EL (cell line): ENCODE measurements around the gene ATP6V0B.
A peak's percentile ranks its signal among the peaks of the same experiment; 100 is the strongest.

ENCODE experiments used
- DNase-seq: peaks from one replicate; pipeline ENCODE4 v3.0.0-alpha.2; 2016

Gene ATP6V0B

DNA sequence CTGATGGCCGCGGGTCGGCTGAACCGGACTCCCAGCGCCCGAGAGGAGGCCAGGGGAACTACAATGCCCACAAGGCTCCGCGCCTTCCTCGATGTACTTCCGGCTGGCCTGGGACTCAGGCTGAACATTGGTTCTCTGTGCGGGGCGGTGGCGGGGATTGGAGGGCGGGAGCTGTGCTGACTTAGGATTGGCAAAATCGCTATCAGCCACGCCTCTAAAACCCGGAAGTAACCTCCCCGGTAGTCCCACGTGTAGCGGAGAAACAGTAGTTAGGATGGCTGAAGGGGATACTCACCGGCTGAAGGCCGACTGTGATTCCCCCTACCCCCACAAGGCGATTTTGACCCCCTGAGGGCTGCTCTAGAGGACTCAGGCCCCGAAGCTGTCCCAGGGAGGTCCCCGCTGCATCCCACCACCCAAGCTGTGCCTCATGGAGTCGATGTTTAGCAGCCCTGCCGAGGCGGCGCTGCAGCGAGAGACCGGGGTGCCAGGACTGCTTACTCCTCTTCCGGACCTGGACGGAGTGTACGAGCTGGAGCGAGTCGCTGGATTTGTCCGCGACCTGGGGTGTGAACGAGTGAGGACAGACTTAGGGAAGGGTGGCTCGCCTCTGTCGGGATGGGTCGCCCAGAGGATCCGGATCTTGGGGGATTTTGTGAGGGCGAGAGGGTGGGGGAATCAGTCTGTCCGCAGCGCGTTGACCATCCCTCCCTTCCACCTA is 4.9 kb upstream of the ATP6V0B start, which contains the start of gene DPH2:
DPH2 (plus strand) TSS at position 265 of the 721 bp plus-strand sequence; CDS start at position 431, 166 bp downstream.
- DNase-seq, result peak; percentile 98

DNA sequence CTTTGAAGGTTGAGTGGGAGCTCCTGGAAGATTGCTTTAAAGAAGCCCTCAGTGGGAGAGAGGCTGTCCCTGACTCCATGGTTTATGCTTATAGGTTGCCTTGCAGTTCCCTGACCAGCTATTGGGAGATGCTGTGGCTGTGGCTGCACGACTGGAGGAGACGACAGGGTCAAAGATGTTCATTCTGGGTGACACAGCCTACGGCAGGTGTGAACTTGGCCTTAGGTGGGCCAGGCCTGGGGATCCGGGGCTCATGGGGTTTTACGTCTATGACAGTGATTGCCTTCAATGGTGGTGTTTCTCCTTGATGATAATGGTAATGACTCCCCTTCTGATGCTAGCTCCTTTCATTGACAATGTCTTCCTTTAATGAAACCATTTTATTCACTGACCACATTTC is 4.3 kb upstream of the ATP6V0B start:
- DNase-seq, result no peak

DNA sequence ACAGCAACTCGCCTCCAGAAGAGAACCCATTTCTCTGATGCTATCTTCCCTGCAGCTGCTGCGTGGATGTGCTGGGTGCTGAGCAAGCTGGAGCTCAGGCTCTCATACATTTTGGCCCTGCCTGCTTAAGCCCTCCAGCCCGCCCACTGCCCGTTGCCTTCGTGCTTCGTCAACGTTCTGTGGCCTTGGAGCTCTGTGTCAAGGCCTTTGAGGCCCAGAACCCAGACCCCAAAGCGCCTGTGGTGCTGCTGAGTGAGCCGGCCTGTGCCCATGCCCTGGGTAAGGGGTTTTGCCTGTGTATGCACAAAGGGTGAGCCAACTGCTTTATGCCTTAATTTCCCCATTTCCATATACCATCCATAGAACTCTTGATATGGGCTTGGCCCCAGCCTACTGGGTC is 3.8 kb upstream of the ATP6V0B start:
- DNase-seq, result no peak

DNA sequence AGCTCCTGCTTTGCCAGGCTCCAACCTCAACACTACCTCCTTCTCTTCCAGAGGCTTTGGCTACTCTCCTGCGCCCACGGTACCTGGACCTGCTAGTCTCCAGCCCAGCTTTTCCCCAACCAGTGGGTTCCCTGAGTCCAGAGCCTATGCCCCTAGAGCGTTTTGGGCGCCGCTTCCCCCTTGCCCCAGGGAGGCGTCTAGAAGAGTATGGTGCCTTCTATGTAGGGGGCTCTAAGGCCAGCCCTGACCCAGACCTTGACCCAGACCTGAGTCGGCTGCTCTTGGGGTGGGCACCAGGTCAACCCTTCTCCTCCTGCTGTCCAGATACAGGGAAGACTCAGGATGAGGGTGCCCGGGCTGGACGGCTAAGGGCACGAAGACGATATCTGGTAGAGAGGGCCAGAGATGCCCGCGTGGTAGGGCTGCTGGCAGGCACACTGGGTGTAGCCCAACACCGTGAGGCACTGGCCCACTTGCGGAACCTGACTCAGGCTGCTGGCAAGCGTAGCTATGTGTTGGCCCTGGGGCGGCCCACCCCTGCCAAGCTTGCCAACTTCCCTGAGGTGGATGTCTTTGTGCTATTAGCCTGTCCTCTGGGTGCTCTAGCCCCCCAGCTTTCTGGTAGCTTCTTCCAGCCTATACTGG is 3.3 kb upstream of the ATP6V0B start:
- no peak for DNase-seq

DNA sequence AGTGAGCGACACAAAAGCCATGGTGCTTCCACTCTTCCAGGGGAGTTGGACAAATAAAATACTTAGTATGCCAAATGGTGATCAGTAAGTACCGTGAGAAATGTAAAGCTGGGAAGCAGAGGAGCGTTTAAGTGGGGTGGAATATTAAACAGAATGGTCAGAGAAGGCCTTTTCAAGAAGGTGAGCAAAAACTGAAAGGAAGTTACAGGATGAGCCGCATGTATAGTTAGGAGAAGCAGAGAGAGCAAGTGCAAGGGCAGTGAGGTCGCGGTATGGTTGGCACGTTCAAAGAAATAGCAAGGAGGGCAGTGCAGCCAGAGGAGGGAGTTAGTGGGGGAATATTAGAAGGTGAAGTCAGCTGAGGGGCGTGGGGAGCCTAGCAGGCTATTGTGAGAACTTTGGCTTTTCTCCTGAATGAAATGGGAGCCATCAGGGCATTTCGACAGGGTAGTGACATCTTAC is 748 bp upstream of the ATP6V0B start:
- no peak for DNase-seq

DNA sequence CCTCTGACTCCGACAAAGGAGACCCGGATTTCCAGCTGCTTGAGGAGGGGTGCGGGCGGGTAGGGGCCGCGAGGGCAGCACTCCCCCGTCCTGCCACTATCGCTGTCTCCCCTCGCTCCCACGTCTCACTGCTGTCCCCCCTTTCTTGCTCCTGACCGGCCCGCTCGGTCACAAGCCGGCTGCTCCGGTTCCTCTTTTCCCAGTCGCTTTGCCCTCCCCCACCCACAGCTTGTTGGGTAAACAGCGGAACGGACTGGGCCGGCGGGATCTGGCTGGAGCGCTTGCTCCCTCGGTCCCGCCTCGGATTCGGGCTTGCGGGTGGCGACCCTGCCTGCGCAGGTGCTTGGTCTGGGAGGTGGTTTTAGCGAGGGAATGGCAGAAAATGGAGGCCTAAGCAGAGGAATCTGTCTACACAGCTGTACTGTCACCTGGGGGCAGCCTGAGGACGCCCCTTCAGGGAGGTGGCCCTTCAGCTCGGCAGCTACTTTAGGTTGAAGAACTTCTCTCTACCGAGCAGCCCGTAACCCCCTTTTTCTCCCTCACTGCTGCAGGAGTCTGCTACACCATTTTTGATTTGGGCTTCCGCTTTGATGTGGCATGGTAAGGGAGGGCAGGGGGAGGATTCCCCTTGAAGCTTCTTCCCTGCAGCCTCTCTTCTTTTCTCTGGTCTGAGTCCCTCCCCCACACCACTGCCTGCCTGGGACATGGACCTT is 645 bp downstream of the ATP6V0B start:
- peak; percentile 28 for DNase-seq

DNA sequence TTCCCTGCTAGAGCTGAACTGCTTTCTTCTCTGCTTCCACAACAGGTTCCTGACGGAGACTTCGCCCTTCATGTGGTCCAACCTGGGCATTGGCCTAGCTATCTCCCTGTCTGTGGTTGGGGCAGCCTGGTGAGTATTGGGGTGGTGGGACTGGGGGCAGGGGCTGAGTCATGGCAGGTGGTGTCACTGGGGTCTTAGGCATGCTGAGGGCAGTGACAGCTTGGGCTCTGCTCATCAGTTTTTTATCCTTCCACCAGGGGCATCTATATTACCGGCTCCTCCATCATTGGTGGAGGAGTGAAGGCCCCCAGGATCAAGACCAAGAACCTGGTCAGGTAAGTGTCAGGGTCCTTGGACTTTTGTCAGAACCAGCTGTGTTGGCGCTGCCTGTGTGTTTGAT is 1.3 kb downstream of the ATP6V0B start:
- DNase-seq, result no peak

DNA sequence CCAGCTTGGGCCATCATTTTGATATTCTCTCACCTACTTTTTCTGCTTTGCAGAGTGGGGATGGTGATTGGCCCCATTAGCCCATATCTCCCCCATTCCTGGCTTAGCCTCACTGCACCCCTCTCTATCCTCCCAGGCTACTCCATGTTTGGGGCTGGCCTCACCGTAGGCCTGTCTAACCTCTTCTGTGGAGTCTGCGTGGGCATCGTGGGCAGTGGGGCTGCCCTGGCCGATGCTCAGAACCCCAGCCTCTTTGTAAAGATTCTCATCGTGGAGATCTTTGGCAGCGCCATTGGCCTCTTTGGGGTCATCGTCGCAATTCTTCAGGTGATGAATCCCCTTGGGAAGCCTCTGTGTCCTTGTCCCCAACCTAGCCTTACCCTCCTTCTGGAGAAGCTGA is 2.1 kb downstream of the ATP6V0B start:
- DNase-seq, result no peak

DNA sequence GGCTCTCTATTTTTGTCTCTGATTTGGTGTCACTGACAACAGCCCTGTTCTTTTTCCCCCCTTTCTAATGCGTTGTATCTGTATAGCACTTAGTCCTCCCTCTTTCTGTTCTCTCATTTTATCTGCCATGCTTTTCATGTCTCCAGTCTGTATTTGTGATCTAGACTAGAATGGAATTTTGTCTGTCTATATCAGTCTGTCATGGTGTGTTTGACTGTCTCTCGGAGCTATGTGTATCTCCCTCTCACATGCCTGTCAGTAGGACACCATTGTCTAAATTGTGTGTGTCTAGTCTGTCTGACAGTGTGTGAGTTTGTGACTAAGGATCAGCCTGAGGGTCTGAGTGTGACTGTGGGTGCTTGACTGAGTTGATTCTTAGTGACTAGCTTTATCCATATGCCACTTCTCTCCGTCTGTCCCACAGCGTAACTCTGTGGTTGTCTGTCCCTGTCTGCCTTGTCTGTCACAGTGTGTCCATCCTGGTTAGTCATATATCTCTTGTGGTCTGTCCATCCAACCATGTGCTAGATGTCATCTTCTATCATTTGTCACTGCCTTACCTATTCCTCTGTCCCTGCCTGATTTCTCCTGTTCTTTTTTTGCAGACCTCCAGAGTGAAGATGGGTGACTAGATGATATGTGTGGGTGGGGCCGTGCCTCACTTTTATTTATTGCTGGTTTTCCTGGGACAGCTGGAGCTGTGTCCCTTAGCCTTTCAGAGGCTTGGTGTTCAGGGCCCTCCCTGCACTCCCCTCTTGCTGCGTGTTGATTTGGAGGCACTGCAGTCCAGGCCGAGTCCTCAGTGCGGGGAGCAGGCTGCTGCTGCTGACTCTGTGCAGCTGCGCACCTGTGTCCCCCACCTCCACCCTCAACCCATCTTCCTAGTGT is 2.9 kb downstream of the ATP6V0B start:
- no peak for DNase-seq

DNA sequence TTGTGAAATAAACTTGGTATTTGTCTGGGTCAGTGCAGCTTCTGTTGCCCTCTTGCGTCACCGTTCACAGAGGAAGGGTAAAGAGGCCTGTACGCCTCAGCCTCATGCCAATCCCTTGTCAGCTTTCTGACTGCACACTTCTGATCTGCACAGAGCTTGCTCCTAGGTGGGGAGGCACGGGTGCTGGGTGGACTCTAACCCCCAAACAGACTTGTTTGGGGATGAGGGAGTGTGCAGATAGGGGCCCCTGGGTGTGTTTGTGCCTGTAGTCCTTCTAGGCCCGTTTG is 3.4 kb downstream of the ATP6V0B start:
- no peak for DNase-seq

DNA sequence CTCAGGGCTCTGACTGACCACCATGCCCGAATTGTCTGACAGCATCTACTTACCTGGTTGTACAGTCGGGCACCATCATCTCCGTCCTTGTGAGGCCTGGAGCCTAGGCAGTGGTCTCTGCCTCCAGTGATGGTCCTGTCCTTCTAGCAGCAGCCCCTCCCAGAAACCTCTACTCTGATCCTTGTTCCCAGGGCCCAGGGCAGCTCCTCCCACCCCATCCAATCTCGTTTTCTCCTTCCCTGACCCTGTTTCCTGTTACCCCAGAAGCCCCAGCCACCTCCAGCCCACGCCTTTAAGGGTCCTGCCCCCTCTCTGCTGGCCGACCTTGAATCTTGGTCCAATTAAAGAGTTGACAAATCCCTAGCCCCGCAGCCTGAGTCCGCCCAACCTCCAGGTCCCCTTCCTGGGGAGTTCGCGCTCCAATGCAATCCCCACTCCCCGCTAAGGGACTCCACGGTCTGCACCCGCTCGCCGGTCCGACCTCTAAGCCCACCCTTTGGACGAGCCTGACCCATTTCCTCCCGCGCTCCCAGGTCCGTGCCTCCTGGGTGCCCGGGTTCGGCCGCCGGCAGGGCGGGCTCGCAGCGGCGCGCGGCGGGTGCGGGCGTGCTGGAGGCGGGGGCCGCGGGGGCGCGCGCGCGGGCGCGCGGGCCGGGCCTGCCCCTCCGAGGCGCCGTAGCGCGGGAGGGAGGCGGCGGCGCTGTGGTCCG is 3.9 kb downstream of the ATP6V0B start, which contains the start of gene B4GALT2:
B4GALT2 (plus strand) TSS at position 660 of the 710 bp plus-strand sequence. CDS start 1,951 bp downstream, outside the sequence.
- peak; percentile 57 for DNase-seq

DNA sequence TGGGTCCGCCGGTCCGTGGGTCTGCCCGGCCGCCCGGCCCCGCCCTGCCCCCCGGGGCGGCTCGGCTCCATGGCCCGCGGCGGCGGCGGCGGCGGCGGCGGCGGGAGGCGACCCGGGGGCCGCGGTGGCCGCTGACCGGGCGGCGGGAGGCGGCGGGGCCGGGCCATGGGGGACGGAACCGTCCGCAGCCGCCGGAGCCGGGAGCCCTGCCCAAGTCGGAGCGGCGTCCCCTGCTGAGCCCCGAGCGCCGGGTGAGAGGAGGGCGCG is 4.4 kb downstream of the ATP6V0B start:
- no peak for DNase-seq

DNA sequence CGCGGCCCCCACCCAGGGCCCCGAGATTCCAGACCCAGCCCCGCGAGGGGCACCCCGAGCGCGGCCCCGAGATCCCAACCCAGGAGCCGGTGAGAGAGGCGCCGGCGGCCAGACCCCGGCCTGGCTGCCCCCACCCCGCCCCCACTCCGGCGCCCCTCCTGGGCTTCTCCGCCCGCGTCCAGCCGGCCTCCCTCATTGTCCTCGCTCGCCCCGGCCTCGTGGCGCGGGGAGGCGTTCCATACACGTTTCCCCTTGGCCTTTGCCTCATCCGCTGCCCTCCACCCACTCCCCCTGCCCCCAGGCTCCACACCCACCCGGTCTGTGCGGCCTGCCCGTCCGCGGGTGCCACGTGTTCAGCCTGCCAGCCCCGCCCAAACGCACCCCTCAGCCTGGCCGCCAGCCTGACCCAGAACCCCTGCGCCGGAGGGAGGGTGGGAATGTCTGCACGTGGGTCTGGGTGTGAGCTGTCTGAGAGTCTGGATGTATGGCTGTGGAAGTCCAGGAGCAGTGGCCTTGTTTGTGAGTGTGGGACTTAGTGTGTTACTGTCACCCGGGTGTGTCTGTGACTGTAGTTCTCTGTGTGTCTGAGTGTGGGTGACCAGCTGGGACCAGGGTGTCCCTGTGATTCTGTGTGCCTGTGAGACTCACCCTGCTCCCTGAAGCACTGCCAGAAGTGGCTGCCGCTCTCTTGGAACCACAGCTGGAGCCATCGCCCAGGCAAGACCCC is 4.9 kb downstream of the ATP6V0B start:
- peak; percentile 74 for DNase-seq

DNA sequence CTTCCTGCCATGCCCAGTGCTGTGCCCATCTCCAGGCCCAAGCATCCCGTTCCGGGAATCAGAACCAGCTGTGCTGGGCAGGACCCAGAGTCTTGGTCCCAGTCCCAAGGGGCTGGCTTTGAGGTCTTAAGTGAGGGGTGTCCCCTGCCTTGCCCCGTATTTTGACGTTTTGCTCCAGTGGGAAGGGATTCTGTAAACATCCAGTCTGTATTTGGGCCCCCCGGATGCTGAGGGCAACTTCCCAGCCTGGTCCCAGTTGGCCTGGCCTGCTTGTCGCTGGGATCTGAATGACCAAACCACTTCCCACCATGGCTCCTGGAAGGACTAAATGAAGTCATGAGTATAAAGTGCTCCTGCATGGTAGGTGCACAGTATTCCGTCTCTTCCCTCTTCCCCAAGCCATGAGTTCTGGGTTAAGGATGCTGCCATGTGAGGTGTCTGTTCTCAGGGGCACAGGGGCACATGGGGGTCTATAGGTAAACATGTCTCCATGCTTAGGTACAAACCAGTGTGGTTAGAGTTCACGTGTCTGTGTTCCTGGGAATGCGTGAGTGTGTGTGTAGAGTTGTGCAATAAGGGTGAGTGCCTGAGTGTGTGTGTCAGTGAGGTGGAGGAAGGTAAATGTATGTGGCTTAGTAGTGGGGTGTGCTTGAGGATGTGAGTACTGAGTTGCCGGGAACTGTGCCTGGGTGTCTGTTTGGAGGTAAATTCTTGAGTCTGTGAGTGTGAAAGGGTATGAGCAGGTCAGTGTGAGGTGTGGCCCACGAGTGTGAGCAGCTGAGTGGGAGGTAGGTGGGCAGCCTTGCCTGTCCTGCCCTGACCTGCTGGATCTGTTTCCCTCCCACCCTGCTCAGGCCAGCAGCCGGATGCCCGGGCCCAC is 5.7 kb downstream of the ATP6V0B start:
- peak; percentile 30 for DNase-seq

DNA sequence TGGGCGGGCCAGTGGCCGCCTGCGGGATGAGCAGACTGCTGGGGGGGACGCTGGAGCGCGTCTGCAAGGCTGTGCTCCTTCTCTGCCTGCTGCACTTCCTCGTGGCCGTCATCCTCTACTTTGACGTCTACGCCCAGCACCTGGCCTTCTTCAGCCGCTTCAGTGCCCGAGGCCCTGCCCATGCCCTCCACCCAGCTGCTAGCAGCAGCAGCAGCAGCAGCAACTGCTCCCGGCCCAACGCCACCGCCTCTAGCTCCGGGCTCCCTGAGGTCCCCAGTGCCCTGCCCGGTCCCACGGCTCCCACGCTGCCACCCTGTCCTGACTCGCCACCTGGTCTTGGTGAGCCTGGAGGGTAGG is 6.4 kb downstream of the ATP6V0B start:
- no peak for DNase-seq

DNA sequence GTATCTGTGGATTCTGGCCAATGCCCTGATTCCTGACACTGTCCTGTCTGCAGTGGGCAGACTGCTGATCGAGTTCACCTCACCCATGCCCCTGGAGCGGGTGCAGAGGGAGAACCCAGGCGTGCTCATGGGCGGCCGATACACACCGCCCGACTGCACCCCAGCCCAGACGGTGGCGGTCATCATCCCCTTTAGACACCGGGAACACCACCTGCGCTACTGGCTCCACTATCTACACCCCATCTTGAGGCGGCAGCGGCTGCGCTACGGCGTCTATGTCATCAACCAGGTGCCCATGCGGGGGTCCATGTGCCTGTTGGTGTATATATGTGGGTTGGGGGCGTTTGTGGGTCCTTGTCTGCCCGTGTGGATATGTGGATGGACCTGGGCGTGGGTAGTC is 6.9 kb downstream of the ATP6V0B start:
- DNase-seq, result no peak

DNA sequence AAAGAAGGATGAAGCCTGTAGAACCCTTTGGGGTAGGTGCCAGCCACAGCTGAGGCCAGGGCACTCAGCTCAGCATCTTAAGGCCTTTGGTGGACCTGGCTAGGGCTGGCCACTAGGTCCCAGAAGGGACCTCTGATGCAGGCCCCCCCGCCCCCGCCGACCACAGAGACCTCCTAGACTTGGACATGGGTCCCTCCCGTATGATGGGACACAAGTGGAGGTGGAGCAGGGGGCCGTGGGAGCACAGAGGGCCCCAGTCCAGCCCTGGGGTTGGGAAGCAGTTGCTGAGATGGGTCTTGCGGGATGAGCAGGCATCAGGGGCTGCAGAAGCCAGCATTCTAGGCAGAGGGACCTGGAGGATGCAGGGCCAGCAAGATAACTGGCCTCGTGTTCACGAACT is 7.5 kb downstream of the ATP6V0B start:
- DNase-seq, result no peak

DNA sequence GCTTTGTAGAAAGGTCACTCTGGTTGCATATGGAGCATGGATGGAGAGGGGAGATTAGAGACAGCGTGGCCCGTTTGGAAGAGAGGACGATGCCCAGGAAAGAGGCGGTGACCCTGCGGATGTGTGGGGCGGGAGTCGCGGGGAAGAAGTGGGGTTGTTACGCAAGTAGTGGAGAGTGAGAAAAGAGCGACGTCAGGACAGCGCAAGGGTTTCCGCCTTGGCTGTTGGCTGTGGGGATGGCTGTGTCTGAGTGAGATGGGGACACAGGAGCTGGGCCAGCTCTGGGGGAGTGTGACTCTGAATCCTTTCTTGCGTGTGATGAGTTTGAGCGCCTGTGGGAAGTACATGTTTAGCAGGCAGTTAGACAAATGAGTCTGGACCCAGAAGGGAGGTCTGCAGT is 8.0 kb downstream of the ATP6V0B start:
- DNase-seq, result no peak

DNA sequence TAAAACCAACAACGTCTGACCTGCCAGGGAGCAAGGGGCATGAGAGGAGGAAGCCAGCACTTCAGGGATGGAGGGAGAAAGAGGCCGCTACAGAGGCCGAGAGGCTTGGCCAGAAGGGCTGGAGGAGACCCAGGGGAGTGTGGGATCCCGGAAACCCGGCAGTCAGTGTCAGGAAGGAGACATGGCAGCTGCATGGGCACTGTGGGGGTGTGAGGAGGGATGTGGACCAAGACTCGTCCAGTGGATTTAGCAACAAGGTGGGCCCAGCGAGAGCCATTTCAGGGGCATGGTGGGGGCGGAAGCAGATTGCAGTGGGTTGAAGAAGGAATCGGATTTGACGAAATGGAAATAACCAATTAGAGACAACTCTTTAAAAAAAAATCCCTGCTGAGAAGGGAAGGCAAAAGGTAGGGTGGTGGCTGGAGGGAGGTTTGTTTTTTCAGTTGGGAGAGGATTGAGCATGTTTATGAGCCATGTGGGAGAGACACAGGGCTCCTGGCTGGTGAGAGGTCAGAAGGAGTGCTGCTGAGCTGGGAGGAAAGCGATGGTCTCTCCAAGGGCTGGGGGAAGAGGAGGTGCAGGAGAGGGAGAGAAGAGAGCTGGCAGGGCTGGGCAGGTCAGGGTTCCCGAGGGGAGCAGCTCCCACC is 8.6 kb downstream of the ATP6V0B start:
- DNase-seq, result no peak

DNA sequence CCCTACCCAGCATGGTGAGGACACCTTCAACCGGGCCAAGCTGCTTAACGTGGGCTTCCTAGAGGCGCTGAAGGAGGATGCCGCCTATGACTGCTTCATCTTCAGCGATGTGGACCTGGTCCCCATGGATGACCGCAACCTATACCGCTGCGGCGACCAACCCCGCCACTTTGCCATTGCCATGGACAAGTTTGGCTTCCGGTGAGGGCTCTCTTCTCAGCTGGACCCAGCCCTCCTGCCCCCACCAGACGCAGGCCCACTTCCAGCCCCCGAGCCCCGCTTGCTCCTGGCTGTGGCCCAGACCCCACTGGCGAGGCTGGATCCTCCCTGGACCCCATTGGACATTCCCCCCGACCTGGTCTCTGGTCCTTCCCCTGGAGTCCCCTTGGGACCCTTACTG is 10.1 kb downstream of the ATP6V0B start:
- DNase-seq, result no peak
